Kidney epithelial cell (primary cell): ENCODE data around the gene OSBP2. TPM values are rescaled to one million over a fixed set of nuclear protein-coding genes. Genes with fewer than 3 reads are reported as not detected.

Source experiments
- DNase-seq: peaks from one replicate; pipeline ENCODE4 v3.0.0-alpha.2; 2010; ENCODE audit warnings: low read depth
- H3K27me3 ChIP-seq: 2 replicates; pipeline ENCODE4 v1.6.0; 2011; ENCODE audit warnings: low read length; ENCODE audit not compliant: control insufficient read depth, insufficient read depth
- H3K36me3 ChIP-seq: 2 replicates; pipeline ENCODE4 v1.5.1; 2011; ENCODE audit warnings: low read length; ENCODE audit not compliant: control insufficient read depth, insufficient read depth
- H3K4me3 ChIP-seq: 2 replicates; pipeline ENCODE4 v1.5.1; 2011; ENCODE audit warnings: low read depth, mild to moderate bottlenecking, control low read depth, low read length
- total RNA-seq: library from RNA; depleted of rRNA; stranded (reverse); fragments of >200 nt; gene quantifications from 2 replicates; pipeline ENCODE4 v1.2.3, GENCODE V29; 2015
- TF ChIP-seq, protein P1 (sequence below): IDR thresholded peaks from 2 replicates; pipeline ENCODE4 v1.5.1; 2011; ENCODE audit warnings: mild to moderate bottlenecking, moderate library complexity, low read length, control low read depth, inconsistent platforms; ENCODE audit not compliant: insufficient read depth, poor library complexity, severe bottlenecking

The OSBP2 gene
- total RNA-seq, 1 donor from 2014 or later, result 5.0 TPM

DNA sequence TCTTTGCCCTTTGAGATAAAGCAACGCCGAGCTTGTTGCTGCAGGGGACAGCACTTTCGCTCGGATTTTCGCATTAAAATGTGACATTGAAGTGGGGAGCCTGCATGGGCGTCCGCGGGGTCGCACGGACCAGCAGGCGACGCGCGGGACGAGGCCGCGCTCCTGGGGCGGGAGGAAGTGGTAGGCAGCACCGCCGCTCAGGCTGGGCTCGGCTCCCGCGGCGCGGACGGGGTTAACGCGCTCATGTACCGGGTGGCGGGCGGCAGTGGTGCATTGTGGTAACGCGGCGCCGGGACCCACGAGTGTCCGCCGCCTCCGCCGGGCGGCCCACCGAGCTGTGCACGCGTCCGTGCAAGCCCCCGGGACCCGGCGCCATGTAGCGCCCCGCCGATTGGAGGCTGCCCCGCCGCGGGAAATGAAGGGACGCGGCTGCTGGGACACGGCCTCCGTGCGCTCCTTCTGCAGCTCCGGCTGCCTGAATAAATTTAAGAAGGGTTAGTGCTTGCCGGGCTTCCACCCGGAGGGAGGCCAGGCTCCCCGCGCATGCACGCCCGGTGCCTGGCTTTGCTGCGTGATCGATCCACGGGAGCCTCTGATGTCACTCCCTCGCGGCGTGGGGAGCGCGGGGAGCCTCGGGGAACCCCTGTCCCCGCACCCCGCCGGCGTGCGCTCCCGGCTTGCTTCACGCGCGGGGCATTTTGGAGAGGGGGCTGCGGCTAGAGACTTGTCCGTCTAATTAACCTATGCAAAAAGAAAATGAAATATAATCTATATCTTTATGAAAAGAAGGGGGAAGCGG, 127.7 kb downstream of the OSBP2 start:
- Histone ChIP-seq H3K4me3 (peak overlapping the region; percentile 9), H3K27me3 (peaks cover 34% of the 10 kb centered on the region), H3K36me3 (no peaks in the 10 kb centered on the region)
- no peak for DNase-seq
- TF ChIP-seq, protein P1, sequence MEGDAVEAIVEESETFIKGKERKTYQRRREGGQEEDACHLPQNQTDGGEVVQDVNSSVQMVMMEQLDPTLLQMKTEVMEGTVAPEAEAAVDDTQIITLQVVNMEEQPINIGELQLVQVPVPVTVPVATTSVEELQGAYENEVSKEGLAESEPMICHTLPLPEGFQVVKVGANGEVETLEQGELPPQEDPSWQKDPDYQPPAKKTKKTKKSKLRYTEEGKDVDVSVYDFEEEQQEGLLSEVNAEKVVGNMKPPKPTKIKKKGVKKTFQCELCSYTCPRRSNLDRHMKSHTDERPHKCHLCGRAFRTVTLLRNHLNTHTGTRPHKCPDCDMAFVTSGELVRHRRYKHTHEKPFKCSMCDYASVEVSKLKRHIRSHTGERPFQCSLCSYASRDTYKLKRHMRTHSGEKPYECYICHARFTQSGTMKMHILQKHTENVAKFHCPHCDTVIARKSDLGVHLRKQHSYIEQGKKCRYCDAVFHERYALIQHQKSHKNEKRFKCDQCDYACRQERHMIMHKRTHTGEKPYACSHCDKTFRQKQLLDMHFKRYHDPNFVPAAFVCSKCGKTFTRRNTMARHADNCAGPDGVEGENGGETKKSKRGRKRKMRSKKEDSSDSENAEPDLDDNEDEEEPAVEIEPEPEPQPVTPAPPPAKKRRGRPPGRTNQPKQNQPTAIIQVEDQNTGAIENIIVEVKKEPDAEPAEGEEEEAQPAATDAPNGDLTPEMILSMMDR, result no peak

DNA sequence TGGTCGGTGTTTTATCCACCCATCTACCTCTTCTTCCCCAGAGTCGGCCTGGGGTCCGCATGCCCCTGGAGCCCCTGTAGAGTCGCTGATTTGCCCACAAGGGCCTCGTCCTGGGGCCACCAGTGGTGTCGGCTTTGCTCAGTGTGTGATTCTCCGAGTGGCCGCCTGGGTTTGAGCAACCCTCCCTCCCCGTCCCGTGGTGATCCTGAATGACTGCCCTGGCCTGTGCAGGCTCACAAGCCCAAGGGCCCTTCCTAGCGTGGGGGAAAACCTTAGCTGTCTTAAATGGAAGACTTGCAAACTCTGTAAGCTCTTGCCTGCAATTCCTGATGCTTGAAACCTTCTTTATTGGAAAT, 128.3 kb downstream of the OSBP2 start:
- TF ChIP-seq, protein P1, result no peak
- H3K27me3 ChIP-seq, result peaks cover 34% of the 10 kb centered on the region
- DNase-seq, result no peak
- H3K4me3 ChIP-seq, result no peak overlapping the region
- no peaks in the 10 kb centered on the region for H3K36me3 ChIP-seq

GRCh38 chr22:30824096-30824495, 129.4 kb downstream of the OSBP2 start:
- TF ChIP-seq, protein P1, result no peak
- Histone ChIP-seq H3K36me3 (no peaks in the 10 kb centered on the region), H3K4me3 (no peak overlapping the region), H3K27me3 (peaks cover 34% of the 10 kb centered on the region)
- no peak for DNase-seq

GRCh38 chr22:30824711-30825110, 130.0 kb downstream of the OSBP2 start:
- Histone ChIP-seq H3K4me3 (no peak overlapping the region), H3K36me3 (no peaks in the 10 kb centered on the region), H3K27me3 (peaks cover 32% of the 10 kb centered on the region)
- TF ChIP-seq, protein P1, result no peak
- no peak for DNase-seq

- no peaks in the 10 kb centered on the region for H3K36me3 ChIP-seq
- DNase-seq, result no peak
- H3K27me3 ChIP-seq, result peaks cover 32% of the 10 kb centered on the region
- H3K4me3 ChIP-seq, result no peak overlapping the region
- TF ChIP-seq, protein P1, result no peak
Observed at GRCh38 chr22:30825711-30826505, 131.2 kb downstream of the OSBP2 start.
